Activated CD8-positive, alpha-beta memory T cell treated with anti-CD3 and anti-CD28 coated beads for 36 hours (primary cell): ENCODE data around the gene CALM3. TPM values are rescaled to one million over a fixed set of nuclear protein-coding genes. Genes with fewer than 3 reads are reported as not detected.

ENCODE experiments used
- CTCF ChIA-PET: fragments of 350-600 bp; sonication (Branson Sonifier 250); formaldehyde crosslinking; loops from one replicate; lab custom pipeline; 2021; ENCODE audit warnings: antibody characterized with exemption; lab: Charles Lee
- POLR2A ChIA-PET: fragments of 350-600 bp; sonication (Branson Sonifier 250); formaldehyde crosslinking; loops from one replicate; lab custom pipeline; 2021; ENCODE audit warnings: antibody characterized with exemption; lab: Charles Lee
- total RNA-seq, 2 experiments: library from RNA; stranded (reverse); gene quantifications; one replicate each; pipeline ENCODE4 v1.2.3, GENCODE V29; 2021

Gene CALM3
- total RNA-seq, 2 experiments from 2014 or later = 454 to 460 TPM

DNA sequence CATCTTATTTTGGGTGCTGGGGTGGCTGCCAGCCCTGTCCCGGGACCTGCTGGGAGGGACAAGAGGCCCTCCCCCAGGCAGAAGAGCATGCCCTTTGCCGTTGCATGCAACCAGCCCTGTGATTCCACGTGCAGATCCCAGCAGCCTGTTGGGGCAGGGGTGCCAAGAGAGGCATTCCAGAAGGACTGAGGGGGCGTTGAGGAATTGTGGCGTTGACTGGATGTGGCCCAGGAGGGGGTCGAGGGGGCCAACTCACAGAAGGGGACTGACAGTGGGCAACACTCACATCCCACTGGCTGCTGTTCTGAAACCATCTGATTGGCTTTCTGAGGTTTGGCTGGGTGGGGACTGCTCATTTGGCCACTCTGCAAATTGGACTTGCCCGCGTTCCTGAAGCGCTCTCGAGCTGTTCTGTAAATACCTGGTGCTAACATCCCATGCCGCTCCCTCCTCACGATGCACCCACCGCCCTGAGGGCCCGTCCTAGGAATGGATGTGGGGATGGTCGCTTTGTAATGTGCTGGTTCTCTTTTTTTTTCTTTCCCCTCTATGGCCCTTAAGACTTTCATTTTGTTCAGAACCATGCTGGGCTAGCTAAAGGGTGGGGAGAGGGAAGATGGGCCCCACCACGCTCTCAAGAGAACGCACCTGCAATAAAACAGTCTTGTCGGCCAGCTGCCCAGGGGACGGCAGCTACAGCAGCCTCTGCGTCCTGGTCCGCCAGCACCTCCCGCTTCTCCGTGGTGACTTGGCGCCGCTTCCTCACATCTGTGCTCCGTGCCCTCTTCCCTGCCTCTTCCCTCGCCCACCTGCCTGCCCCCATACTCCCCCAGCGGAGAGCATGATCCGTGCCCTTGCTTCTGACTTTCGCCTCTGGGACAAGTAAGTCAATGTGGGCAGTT, 8.6 kb downstream of the CALM3 start:
- CTCF ChIA-PET = interaction anchor here (0.9 to 1.7 kb wide), 3 partner anchors 9 to 52 kb away, joined by 3 to 5 read pairs (median 3); no protein-coding TSS in a partner anchor
- POLR2A ChIA-PET = interaction anchor here (0.7 to 3.1 kb wide), 2 partner anchors 8 to 9 kb away, joined by 3 to 30 read pairs; partner anchors contain the start of gene CALM3

DNA sequence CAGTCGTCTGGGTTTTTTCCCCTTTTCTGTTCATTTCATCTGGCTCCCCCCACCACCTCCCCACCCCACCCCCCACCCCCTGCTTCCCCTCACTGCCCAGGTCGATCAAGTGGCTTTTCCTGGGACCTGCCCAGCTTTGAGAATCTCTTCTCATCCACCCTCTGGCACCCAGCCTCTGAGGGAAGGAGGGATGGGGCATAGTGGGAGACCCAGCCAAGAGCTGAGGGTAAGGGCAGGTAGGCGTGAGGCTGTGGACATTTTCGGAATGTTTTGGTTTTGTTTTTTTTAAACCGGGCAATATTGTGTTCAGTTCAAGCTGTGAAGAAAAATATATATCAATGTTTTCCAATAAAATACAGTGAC, 9.3 kb downstream of the CALM3 start:
- ChIA-PET CTCF (interaction anchor here (0.9 to 10.1 kb wide), 5 partner anchors 8 to 51 kb away, joined by 3 to 112 read pairs (median 5); partner anchors contain the start of genes CALM3 and DACT3), POLR2A (interaction anchor here (3.1 kb wide), 1 partner anchor 9 kb away, joined by 30 read pairs; the partner anchor contains the start of gene CALM3)

DNA sequence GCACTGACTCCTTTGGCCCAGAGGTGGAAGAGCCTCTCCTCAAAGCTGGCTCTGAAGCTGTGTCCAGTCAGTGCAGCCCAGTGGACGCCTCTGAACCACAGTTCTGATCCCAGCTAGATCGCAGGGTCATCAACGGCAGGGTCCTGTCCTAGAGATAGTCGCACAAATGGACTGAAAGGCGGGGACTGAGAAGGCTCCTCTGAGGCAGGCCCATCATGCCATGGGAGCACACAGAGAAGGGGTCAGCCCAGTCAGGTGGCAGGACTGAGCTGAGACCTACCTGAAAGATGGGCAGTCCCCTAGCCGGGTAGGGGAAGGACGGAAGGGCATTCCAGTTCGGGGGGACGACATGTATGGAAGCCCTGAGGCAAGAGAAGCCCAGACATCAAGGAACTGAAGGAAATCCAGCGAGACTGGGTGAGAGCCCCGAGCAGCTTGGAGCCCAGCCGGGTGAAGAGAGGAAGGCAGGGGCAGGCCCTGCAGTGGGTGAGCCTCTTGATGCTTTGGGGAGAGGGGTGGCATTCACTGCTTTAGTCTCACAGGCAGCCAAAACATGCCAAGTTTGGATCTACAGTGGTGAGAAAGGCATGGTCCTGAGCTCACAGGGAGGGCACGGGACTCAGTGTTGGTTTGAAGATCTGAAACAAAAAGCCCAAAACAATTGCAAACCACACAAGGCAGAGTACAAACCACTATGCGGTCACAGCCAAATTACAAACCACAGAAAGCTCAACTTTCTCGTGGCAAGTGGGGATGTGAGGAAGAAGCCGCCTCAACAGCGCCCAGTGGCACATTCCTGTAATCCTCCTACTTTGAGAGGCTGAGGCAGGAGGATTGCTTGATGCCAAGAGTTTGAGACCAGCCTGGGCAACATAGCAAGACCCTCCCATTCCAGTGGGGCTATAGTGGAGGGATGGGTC, 10.0 kb downstream of the CALM3 start:
- ChIA-PET CTCF (interaction anchor here (0.9 to 10.1 kb wide), 5 partner anchors 9 to 229 kb away, joined by 3 to 112 read pairs (median 4); partner anchors contain the start of genes CALM3, DACT3 and GNG8), POLR2A (interaction anchor here (1.0 to 3.1 kb wide), 2 partner anchors 9 kb away, joined by 3 to 30 read pairs; partner anchors contain the start of gene CALM3)

DNA sequence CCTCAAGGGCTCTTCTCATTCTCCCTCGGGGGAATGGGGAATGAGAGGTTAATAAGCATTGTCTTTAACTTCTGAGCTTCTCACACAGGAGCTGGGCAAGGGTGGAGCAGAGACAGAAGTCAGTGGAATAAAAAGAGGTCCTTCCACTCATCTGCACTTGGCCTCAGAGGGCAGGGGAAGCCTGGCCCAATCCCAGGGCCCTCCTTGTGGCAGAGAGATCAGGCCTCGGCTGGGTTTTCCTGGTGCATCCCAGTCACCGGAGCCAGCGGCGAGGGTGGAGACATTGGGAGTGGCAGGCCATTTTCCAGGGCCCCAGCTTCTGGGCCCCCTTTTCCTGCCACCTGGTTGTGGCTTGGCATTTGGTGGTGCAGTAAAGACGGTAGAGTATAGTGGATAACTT, 10.6 kb downstream of the CALM3 start:
- CTCF ChIA-PET = interaction anchor here (0.6 to 10.1 kb wide), 10 partner anchors 9 to 229 kb away, joined by 3 to 112 read pairs (median 4); partner anchors contain the start of genes CALM3, DACT3 and GNG8
- POLR2A ChIA-PET = interaction anchor here (1.0 to 3.1 kb wide), 2 partner anchors 8 to 10 kb away, joined by 3 to 30 read pairs; partner anchors contain the start of gene CALM3

DNA sequence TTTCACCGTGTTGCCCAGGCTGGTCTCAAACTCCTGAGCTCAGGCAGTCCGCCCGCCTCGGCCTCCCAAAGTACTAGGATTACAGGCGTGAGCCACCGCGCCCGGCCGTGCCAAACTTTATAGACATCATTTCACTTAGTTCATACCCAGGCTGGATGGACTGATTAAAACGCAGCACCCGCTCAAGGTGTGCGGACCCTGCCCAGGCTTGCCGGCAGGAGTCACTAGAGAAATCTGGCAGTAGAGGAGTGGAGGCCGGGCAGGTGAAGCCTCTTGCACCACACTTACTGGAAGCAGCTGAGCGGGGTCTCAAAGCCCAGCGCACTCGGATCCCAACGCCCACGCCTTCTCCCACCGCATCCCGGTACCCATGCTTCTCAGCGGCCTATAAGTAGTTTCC, 12.4 kb downstream of the CALM3 start:
- CTCF ChIA-PET = interaction anchor here (0.7 to 10.1 kb wide), 15 partner anchors 8 to 262 kb away, joined by 3 to 112 read pairs (median 4); partner anchors contain the start of genes CALM3 and DACT3
- POLR2A ChIA-PET = interaction anchor here (1.1 kb wide), 1 partner anchor 13 kb away, joined by 3 read pairs; no protein-coding TSS in a partner anchor

DNA sequence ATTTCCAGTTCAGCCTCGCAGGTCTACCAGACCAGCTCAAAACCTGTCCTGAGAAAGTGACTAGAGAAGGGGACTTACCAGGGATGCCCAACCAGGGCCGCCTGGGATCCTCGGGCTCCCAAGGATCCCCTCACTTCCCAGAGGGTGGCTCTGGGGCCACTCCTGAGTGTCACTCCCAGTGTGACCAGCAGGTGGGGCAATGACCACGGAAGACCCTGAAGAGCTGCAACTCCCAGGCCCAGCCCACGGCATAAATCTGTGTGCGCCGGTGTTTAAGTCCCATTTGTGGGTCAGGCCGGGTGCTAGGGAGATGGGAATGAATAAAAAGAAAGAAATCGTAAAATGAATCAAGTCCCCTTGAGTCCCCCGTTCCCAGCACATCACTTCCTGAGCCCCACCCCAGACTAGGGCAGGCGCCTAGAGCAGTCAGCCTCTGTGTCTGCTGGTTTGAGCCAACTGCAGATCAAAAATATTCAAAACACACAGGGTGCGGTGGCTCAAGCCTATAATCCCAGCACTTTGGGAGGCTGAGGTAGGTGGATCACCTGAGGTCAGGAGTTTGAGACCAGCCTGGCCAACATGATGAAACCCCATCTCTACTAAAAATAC, 13.1 kb downstream of the CALM3 start:
- ChIA-PET POLR2A (interaction anchor here (1.1 kb wide), 1 partner anchor 14 kb away, joined by 3 read pairs; no protein-coding TSS in a partner anchor), CTCF (interaction anchor here (0.5 to 10.1 kb wide), 15 partner anchors 8 to 310 kb away, joined by 3 to 112 read pairs (median 4); partner anchors contain the start of genes CALM3 and DACT3)

DNA sequence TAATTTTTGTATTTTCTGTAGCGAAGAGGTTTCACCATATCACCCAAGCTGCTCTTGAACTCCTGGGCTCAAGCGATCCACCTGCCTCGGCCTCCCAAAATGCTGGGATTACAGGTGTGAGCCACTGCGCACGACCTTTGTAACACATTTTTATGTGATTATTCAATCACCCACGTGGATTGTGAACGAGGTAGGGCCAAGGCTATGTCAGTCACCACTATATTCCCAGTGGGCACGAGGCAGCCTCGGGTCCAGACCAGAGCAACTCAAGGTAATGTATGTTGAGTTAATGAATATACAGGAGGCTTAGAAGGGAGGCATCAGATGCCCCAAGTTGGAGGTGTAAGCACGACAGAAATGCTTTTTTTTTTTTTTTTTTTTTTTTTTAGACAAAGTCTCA, 14.8 kb downstream of the CALM3 start:
- ChIA-PET POLR2A (interaction anchor here (0.9 kb wide), 1 partner anchor 15 kb away, joined by 3 read pairs; no protein-coding TSS in a partner anchor), CTCF (interaction anchor here (0.7 to 10.1 kb wide), 5 partner anchors 11 to 222 kb away, joined by 3 to 112 read pairs (median 11); partner anchors contain the start of genes CALM3 and DACT3)

DNA sequence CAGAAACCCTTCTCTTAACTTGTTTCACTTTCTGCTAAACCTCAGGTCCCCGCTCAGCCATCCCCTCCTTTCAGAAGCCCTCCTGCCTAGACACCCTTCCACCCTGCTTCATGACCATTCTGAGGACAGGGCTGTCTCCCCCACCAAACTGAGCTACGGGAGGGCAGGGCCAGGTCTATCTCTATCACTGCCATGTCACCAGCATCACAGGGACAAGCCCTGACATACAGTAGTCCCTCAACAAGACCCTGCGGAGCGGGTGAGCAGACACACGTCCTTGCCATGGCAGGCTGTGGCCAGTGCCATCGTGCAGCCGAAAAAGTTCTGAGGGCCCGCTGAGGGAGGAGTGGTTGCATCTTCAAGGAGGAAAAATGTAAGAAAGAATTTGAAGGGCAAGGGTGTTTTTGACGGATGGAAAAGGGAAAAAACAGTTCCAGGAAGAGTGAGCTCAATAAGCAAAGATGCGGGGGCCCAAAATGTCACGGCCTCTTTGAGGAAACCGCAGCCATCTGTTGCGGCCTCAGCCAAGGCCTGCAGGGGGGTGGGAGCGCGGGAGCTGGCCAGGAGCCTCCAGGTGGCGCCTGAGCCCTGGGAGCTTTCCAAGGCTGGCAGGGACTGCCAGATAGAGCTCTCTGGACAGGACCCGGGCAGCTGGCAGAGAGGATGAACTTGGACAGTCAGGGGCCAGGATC, 15.6 kb downstream of the CALM3 start:
- ChIA-PET POLR2A (interaction anchor here (0.9 kb wide), 1 partner anchor 16 kb away, joined by 3 read pairs; no protein-coding TSS in a partner anchor), CTCF (interaction anchor here (0.6 to 10.1 kb wide), 6 partner anchors 11 to 222 kb away, joined by 3 to 112 read pairs (median 5); partner anchors contain the start of genes CALM3 and DACT3)

DNA sequence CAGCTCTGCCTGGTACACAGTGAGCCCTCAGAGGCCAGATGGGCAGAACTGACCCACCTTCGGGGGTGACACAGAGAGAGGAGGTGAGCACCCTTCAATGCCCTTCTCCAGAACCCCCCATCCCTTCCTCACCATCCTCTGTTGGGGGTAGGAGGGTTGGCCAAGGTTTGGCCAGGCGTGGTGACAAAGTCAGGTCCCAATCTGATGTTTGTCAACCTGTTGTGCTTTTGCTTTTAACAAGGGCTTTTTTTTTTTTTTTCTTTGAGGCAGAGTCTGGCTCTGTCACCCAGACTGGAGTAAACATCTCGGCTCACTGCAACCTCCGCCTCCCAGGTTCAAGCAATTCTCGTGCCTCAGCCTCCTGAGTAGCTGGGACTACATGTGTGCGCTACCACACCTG, 16.5 kb downstream of the CALM3 start:
- ChIA-PET POLR2A (interaction anchor here (0.6 kb wide), 1 partner anchor 16 kb away, joined by 4 read pairs; no protein-coding TSS in a partner anchor), CTCF (interaction anchor here (1.0 to 10.1 kb wide), 3 partner anchors 15 to 44 kb away, joined by 3 to 112 read pairs (median 11); partner anchors contain the start of genes CALM3 and DACT3)

DNA sequence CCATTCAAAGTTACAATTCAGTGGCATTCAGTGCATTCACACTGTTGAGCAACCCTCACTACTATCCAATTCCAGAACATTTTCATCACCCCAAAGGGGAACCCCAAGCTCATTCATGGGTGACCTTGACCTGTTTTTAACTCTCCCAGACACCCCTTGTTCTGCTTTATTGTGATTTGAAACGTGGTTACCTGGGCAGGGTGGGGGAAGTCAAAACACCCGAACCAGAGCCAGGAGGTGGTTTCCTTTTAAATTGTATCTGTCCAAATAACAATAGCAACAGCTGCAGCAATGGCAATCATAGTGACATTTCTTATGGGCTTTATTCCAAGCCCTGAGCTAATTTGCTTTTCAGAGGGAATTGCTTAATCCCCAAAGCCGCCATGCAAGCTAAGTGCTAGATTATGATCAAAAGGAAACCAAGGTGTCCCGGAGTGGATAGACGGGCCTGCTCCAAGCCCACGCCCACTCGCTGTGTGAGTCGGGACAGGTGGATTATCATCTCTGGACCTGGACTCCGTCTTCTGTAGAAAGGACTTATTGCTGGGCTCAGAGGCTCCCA, 17.6 kb downstream of the CALM3 start:
- ChIA-PET POLR2A (no interaction called here), CTCF (interaction anchor here (1.0 to 10.1 kb wide), 3 partner anchors 9 to 110 kb away, joined by 3 to 112 read pairs (median 9); partner anchors contain the start of gene DACT3)

DNA sequence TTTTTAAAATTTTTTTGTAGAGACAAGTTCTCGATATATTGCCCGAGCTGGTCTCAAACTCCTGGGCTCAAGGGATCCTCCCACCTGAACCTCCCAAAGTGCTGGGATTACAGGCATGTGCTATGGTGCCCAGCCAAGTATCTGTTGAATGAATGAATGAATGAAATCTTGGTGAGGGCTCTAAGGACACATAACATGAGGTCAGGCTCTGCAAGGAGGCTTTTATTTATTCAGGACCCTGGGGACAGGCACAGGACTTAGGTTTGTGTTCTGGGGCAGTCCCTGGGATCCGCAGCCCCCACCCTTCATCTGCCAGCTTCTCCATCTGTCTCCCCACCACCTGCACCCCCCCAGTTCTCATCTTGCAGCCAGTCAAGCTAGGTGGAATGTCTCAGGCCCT, 19.1 kb downstream of the CALM3 start:
- CTCF ChIA-PET = interaction anchor here (2.5 to 10.1 kb wide), 2 partner anchors 41 to 108 kb away, joined by 9 to 112 read pairs; partner anchors contain the start of gene DACT3
- POLR2A ChIA-PET = interaction anchor here (1.3 kb wide), 1 partner anchor 9 kb away, joined by 3 read pairs; no protein-coding TSS in a partner anchor

DNA sequence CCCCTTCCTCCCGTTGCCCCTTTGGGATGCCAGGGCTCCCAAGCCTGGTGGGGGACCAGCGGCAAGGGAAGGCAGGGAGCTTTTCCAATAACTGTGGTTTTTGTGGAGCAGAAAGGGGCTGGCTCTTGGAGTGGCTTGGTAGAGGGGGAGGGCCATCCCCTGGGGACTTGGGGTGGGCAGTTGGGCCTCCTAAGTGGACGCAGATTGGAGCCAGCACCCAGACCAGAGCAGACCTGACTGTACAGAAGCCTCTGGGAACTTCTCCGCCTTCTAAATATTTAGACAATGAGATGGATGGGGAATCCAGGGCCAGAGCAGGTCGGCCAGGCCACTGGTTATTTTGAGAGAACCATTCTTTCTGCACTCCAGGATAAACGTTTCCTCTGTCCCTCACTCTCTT, 19.6 kb downstream of the CALM3 start:
- POLR2A ChIA-PET = interaction anchor here (1.3 kb wide), 1 partner anchor 9 kb away, joined by 3 read pairs; no protein-coding TSS in a partner anchor
- CTCF ChIA-PET = interaction anchor here (0.8 to 2.5 kb wide), 2 partner anchors 9 to 108 kb away, joined by 4 to 9 read pairs; no protein-coding TSS in a partner anchor

DNA sequence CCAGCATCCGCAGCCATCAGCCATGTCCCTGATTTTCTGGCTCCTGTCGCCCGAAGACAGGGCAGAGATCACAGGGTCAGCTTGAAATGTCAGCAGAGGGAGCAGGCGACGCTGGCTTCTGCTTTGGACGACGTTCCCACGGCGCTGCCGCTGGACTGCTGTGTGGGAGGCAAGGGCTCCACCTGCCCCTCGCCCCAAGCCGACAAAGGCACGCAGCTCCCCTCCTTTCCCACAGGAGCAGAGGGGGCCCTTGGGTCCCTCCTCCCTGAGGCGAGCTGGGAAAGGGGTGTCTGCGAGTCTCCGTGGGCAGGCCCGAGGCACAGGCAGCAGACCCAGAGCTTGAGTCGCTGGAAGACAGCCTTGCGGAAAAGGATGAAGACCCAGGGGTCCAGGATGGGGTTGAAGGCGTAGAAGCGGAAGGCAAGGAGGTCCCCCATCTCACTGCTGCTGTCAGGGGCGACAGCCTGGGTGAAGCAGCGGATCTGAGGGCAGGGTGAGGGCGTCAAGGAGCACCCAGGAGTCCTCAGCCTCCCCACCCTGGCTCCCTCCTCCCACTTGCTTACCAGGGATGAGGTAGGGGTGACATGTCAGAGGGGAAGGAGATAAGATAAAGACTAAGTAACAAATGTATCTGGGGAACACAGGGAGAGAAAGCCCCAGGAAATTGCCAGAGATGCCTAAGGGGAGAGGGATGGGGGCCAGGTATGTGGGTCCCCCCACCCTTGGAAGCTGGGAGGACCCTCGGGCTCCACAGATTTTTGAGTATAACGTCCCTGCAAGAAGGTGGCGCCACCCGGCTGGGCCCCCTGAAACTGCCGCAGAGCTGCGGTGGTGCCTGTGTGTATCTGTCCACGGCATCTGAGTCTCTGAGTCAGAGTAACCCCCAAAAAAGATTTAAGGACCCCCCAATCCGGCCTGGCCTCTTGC, 20.3 kb downstream of the CALM3 start:
- ChIA-PET CTCF (interaction anchor here (0.8 to 1.3 kb wide), 5 partner anchors 7 to 51 kb away, joined by 3 to 4 read pairs (median 3); no protein-coding TSS in a partner anchor), POLR2A (no interaction called here)

DNA sequence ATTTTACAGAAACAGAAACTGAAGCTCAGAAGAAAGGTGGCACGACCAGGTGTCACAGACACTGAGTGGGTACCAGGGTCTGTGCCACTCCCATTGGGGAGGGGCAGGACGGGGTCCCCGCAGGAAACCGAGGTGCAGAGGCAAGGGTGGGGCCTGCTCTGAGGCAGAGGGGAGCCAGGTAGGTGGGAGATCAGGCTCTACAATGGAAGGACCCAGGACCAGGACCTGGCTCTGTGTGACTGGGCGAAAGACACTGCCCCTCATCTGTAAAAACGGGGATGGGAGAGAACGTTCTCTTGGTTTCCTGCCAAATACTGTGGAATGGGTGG, 21.0 kb downstream of the CALM3 start:
- POLR2A ChIA-PET = no interaction called here
- CTCF ChIA-PET = interaction anchor here (0.8 to 1.3 kb wide), 4 partner anchors 8 to 50 kb away, joined by 3 to 4 read pairs (median 3); no protein-coding TSS in a partner anchor

DNA sequence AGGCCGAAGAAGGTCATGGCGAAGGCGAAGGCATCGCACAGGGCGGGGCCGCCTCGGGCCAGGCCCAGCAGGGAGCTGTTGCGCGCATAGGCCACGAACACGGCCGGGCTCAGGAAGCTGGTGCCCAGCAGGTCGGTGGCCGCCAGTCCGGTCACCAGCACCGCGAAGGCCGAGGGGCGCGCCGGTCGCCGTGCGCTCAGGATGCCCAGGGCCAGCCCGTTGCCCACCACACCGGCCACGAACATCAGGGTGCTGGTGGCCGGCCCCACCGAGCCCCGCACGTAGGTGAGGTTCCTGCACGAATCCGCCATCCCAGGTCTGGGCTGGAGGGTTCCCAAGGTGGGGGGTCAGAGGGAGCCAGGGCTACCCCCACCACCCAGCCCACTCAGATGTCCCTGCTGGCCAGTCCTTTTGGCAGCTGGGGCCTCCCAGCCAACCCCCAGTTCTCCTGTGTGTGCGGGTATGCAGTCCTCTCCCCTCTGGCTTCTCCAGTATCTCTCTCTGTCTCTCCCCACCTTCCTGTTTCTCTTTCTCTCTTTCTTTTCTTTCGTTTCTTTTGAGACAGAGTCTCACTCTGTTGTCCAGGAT, 22.9 kb downstream of the CALM3 start:
- POLR2A ChIA-PET = no interaction called here
- CTCF ChIA-PET = interaction anchor here (1.1 to 1.7 kb wide), 3 partner anchors 10 to 104 kb away, joined by 3 to 4 read pairs (median 3); partner anchors contain the start of gene DACT3
